HL-60/S4 treated with retinoic acid at 250 ng/mL for 4 days and 3 days (cell line): ENCODE results near the gene SPINK9.
"Not testable (repeated sequence)": the region's sequence is repeated elsewhere in the genome, so short reads cannot be mapped to it uniquely, and the experiment has no call there.

Experiments used
- in situ Hi-C: fragments of 300-500 bp; cut with MboI; formaldehyde crosslinking; loops from 2 replicates; pipeline ENCODE4 v1.7.0; 2022; ENCODE audit warnings: low sequenced_read_pairs

SPINK9 gene

GRCh38 chr5:148335259-148335658, at the start of gene SPINK9:
Gene SPINK9 (plus strand): TSS chr5:148335559. CDS start chr5:148335614, 55 bp downstream.
- in situ Hi-C loops: no loop called here

- in situ Hi-C loops: no loop called here
These were observed 44.8 kb upstream of the SPINK9 start for GRCh38 chr5:148290271-148291195.

GRCh38 chr5:148297731-148298130, 37.6 kb upstream of the SPINK9 start:
- in situ Hi-C loops: no loop called here

- in situ Hi-C loops: no loop called here
These were observed 28.9 kb upstream of the SPINK9 start for GRCh38 chr5:148306446-148306845.

- in situ Hi-C loops: no loop called here
These were observed 26.3 kb upstream of the SPINK9 start for GRCh38 chr5:148309019-148309418.

- in situ Hi-C loops: no loop called here
These were observed 25.6 kb upstream of the SPINK9 start for GRCh38 chr5:148309746-148310145.

- in situ Hi-C loops: no loop called here
These were observed 23.9 kb upstream of the SPINK9 start for GRCh38 chr5:148311484-148311883.

- in situ Hi-C loops: no loop called here
These were observed 23.2 kb upstream of the SPINK9 start, which contains the start of gene SPINK7 for GRCh38 chr5:148312153-148312552. Gene SPINK7 (plus strand): TSS chr5:148312423. CDS start chr5:148312484, 61 bp downstream.

GRCh38 chr5:148314187-148314586, 21.2 kb upstream of the SPINK9 start:
- in situ Hi-C loops: no loop called here

GRCh38 chr5:148314731-148315130, 20.6 kb upstream of the SPINK9 start:
- in situ Hi-C loops: no loop called here

GRCh38 chr5:148320011-148320963, 15.1 kb upstream of the SPINK9 start:
- in situ Hi-C loops: not testable (repeated sequence)

- in situ Hi-C loops: no loop called here
These were observed 2.0 kb upstream of the SPINK9 start for GRCh38 chr5:148333262-148333849.

- in situ Hi-C loops: no loop called here
These were observed 1.5 kb downstream of the SPINK9 start for GRCh38 chr5:148336704-148337435.

GRCh38 chr5:148342371-148343045, 7.1 kb downstream of the SPINK9 start:
- in situ Hi-C loops: no loop called here

- in situ Hi-C loops: no loop called here
These were observed 7.7 kb downstream of the SPINK9 start for GRCh38 chr5:148343046-148343407.

GRCh38 chr5:148343603-148344487, 8.5 kb downstream of the SPINK9 start:
- in situ Hi-C loops: no loop called here

GRCh38 chr5:148347706-148348105, 12.3 kb downstream of the SPINK9 start:
- in situ Hi-C loops: no loop called here

- in situ Hi-C loops: no loop called here
These were observed 17.3 kb downstream of the SPINK9 start for GRCh38 chr5:148352696-148353095.

GRCh38 chr5:148353634-148354033, 18.3 kb downstream of the SPINK9 start:
- in situ Hi-C loops: no loop called here
